DMS 273 (cell line): ENCODE results near the gene DIPK1B.

Experiments used
- DNase-seq: peaks from one replicate; lab custom pipeline; 2025; ENCODE audit not compliant: unreplicated experiment; lab: John Stamatoyannopoulos, UW

DIPK1B gene

GRCh38 chr9:136711751-136712689, at the start of gene DIPK1B:
TSS of gene DIPK1B (plus strand) at chr9:136712572. CDS start at chr9:136712666, 94 bp downstream.
- DNase-seq = peak; percentile 82

- no peak for DNase-seq
Observed at GRCh38 chr9:136662656-136663581, 49.5 kb upstream of the DIPK1B start, which contains the start of gene EGFL7. TSS of gene EGFL7 (plus strand) at chr9:136662916. CDS start at chr9:136668283, 5,367 bp downstream.

GRCh38 chr9:136664000-136664915, 48.1 kb upstream of the DIPK1B start:
- no peak for DNase-seq

GRCh38 chr9:136665111-136665703, 47.2 kb upstream of the DIPK1B start:
- peak; percentile 64 for DNase-seq

GRCh38 chr9:136665704-136666371, 46.5 kb upstream of the DIPK1B start:
- DNase-seq = peak; percentile 58

- no peak for DNase-seq
Observed at GRCh38 chr9:136666372-136667213, 45.8 kb upstream of the DIPK1B start.

GRCh38 chr9:136667214-136667939, 45.0 kb upstream of the DIPK1B start:
- peak; percentile 45 for DNase-seq

- DNase-seq = peak; percentile 49
Observed at GRCh38 chr9:136667940-136668760, 44.2 kb upstream of the DIPK1B start.

- DNase-seq = peak; percentile 59
Observed at GRCh38 chr9:136668983-136669790, 43.2 kb upstream of the DIPK1B start.

- DNase-seq = no peak
Observed at GRCh38 chr9:136669791-136670464, 42.4 kb upstream of the DIPK1B start.

- peak; percentile 50 for DNase-seq
Observed at GRCh38 chr9:136670576-136671253, 41.7 kb upstream of the DIPK1B start.

GRCh38 chr9:136671254-136671614, 41.1 kb upstream of the DIPK1B start:
- no peak for DNase-seq

- DNase-seq = peak; percentile 79
Observed at GRCh38 chr9:136671646-136672430, 40.5 kb upstream of the DIPK1B start.

- no peak for DNase-seq
Observed at GRCh38 chr9:136672431-136673087, 39.8 kb upstream of the DIPK1B start.
